Measurements from ENCODE around the gene PDCD6IP. TPM values are rescaled to one million over a fixed set of nuclear protein-coding genes. Genes with fewer than 3 reads are reported as not detected.

The PDCD6IP gene
- total and polyA plus RNA-seq, 2 of the 13 experiments (the other 11 are each of a cell fraction or from before 2014, with no cell fraction given), result 62.5 to 85.6 TPM

- peak; percentile 54; the same call in 1 of the 2 replicates for TF ChIP-seq GMEB1 (CRISPR knock-in tag; IDR thresholded peaks at IDR 0.05; ENCODE audit: borderline replicate concordance)
- 0 out of 2 replicates have a peak, but pooled peaks have one; percentile 49 for TF ChIP-seq ZNF552 (CRISPR knock-in tag; IDR thresholded peaks at IDR 0.05; ENCODE audit: borderline replicate concordance)
- TF ChIP-seq POLR2G (IDR thresholded peaks at IDR 0.05; ENCODE audit: low read depth, low read length), result peak; percentile 91
- TF ChIP-seq ZNF296 (CRISPR knock-in tag; conservative IDR thresholded peaks at IDR 0.05), result peak; percentile 73; the same call in 1 of the 2 replicates
- peak; percentile 67; the same call in 1 of the 2 replicates for TF ChIP-seq ZNF879 (CRISPR knock-in tag; IDR thresholded peaks at IDR 0.05)
- TF ChIP-seq PHF8 (CRISPR knock-in tag; IDR thresholded peaks at IDR 0.05), result peak; percentile 100
- peak; percentile 53; the same call in 1 of the 2 replicates for TF ChIP-seq ZNF570 (CRISPR knock-in tag; IDR thresholded peaks at IDR 0.05; ENCODE audit: borderline replicate concordance)
- no peak; the same call in 1 of the 2 replicates for TF ChIP-seq TOPORS (CRISPR knock-in tag; IDR thresholded peaks at IDR 0.05)
- no peak for TF ChIP-seq ZFP36 (IDR thresholded peaks at IDR 0.05; ENCODE audit: borderline replicate concordance, low read depth, low read length, partially characterized antibody)
- TF ChIP-seq ZNF3 (CRISPR knock-in tag; IDR thresholded peaks at IDR 0.05), result peak; percentile 48; the same call in 1 of the 2 replicates
- peak; percentile 58; the same call in 1 of the 2 replicates for TF ChIP-seq ZNF691 (CRISPR knock-in tag; IDR thresholded peaks at IDR 0.05; ENCODE audit: borderline replicate concordance, low read depth)
- TF ChIP-seq ZNF282 (IDR thresholded peaks at IDR 0.05; ENCODE audit: partially characterized antibody), result no peak
- TF ChIP-seq ERF (CRISPR knock-in tag; IDR thresholded peaks at IDR 0.05), result peak; percentile 81
- TF ChIP-seq ZNF780A (CRISPR knock-in tag; IDR thresholded peaks at IDR 0.05), result peak; percentile 61; the same call in 1 of the 2 replicates
- peak; percentile 12; the same call in 1 of the 2 replicates for TF ChIP-seq ZNF678 (CRISPR knock-in tag; IDR thresholded peaks at IDR 0.05)
- TF ChIP-seq ZSCAN29 (CRISPR knock-in tag; conservative IDR thresholded peaks at IDR 0.05), result peak; percentile 41; the same call in 1 of the 2 replicates
- TF ChIP-seq ZEB1 (IDR thresholded peaks at IDR 0.05; ENCODE audit: insufficient replicate concordance, low read depth), result peak; percentile 52
- TF ChIP-seq ZNF101 (CRISPR knock-in tag; IDR thresholded peaks at IDR 0.05; ENCODE audit: borderline replicate concordance, low read depth), result peak; percentile 42; the same call in 1 of the 2 replicates
- TF ChIP-seq SP1 (IDR thresholded peaks at IDR 0.05), result no peak
- peak; percentile 56; the same call in 1 of the 2 replicates for TF ChIP-seq SP1 (CRISPR knock-in tag; IDR thresholded peaks at IDR 0.05)
- TF ChIP-seq PAWR (CRISPR knock-in tag; IDR thresholded peaks at IDR 0.05; ENCODE audit: borderline replicate concordance), result 0 out of 2 replicates have a peak, but pooled peaks have one; percentile 15
- TF ChIP-seq XRCC5 (optimal IDR thresholded peaks at IDR 0.05; ENCODE audit: low read length), result peak; percentile 57
- peak; percentile 48; the same call in 1 of the 2 replicates for TF ChIP-seq ETV6 (CRISPR knock-in tag; conservative IDR thresholded peaks at IDR 0.05)
- TF ChIP-seq NR2F1 (CRISPR knock-in tag; IDR thresholded peaks at IDR 0.05), result no peak
- TF ChIP-seq PRDM4 (CRISPR knock-in tag; IDR thresholded peaks at IDR 0.05; ENCODE audit: borderline replicate concordance), result no peak
Measured at GRCh38 chr3:33798418-33799201, at the start of gene PDCD6IP (continued).
